ENCODE data around the gene TCEAL4.

TCEAL4 gene

GRCh38 chrX:103585411-103586313 is at the start of gene TCEAL4:
Gene TCEAL4 (plus strand): TSS chrX:103585515. CDS start chrX:103586676, 1,161 bp downstream.
- TF ChIP-seq GATA2 (IDR thresholded peaks at IDR 0.05; ENCODE audit: low read depth, low read length) (no peak), GATA3 (IDR thresholded peaks at IDR 0.05; ENCODE audit: low read depth, low read length) (no peak)

- TF ChIP-seq GATA3 (IDR thresholded peaks at IDR 0.05; ENCODE audit: low read depth, low read length) (no peak), GATA2 (IDR thresholded peaks at IDR 0.05; ENCODE audit: low read depth, low read length) (no peak)
These were observed 49.2 kb upstream of the TCEAL4 start for GRCh38 chrX:103536071-103536470.

- TF ChIP-seq GATA3 (IDR thresholded peaks at IDR 0.05; ENCODE audit: low read depth, low read length), result no peak
- no peak for TF ChIP-seq GATA2 (IDR thresholded peaks at IDR 0.05; ENCODE audit: low read depth, low read length)
These were observed 48.6 kb upstream of the TCEAL4 start for GRCh38 chrX:103536732-103537131.

GRCh38 chrX:103537871-103538387 is 47.4 kb upstream of the TCEAL4 start:
- TF ChIP-seq GATA3 (IDR thresholded peaks at IDR 0.05; ENCODE audit: low read depth, low read length), result no peak
- no peak for TF ChIP-seq GATA2 (IDR thresholded peaks at IDR 0.05; ENCODE audit: low read depth, low read length)

GRCh38 chrX:103538728-103539127 is 46.6 kb upstream of the TCEAL4 start:
- no peak for TF ChIP-seq GATA3 (IDR thresholded peaks at IDR 0.05; ENCODE audit: low read depth, low read length)
- no peak for TF ChIP-seq GATA2 (IDR thresholded peaks at IDR 0.05; ENCODE audit: low read depth, low read length)

GRCh38 chrX:103539695-103540094 is 45.6 kb upstream of the TCEAL4 start:
- TF ChIP-seq GATA2 (IDR thresholded peaks at IDR 0.05; ENCODE audit: low read depth, low read length) (no peak), GATA3 (IDR thresholded peaks at IDR 0.05; ENCODE audit: low read depth, low read length) (no peak)

- TF ChIP-seq GATA3 (IDR thresholded peaks at IDR 0.05; ENCODE audit: low read depth, low read length) (no peak), GATA2 (IDR thresholded peaks at IDR 0.05; ENCODE audit: low read depth, low read length) (no peak)
These were observed 45.2 kb upstream of the TCEAL4 start for GRCh38 chrX:103540145-103540544.

GRCh38 chrX:103549916-103550315 is 35.4 kb upstream of the TCEAL4 start:
- TF ChIP-seq GATA2 (IDR thresholded peaks at IDR 0.05; ENCODE audit: low read depth, low read length) (no peak), GATA3 (IDR thresholded peaks at IDR 0.05; ENCODE audit: low read depth, low read length) (no peak)

- TF ChIP-seq GATA2 (IDR thresholded peaks at IDR 0.05; ENCODE audit: low read depth, low read length) (no peak), GATA3 (IDR thresholded peaks at IDR 0.05; ENCODE audit: low read depth, low read length) (no peak)
These were observed 34.8 kb upstream of the TCEAL4 start for GRCh38 chrX:103550415-103551051.

- TF ChIP-seq GATA3 (IDR thresholded peaks at IDR 0.05; ENCODE audit: low read depth, low read length) (no peak), GATA2 (IDR thresholded peaks at IDR 0.05; ENCODE audit: low read depth, low read length) (no peak)
These were observed 33.1 kb upstream of the TCEAL4 start for GRCh38 chrX:103552236-103552635.

- no peak for TF ChIP-seq GATA3 (IDR thresholded peaks at IDR 0.05; ENCODE audit: low read depth, low read length)
- TF ChIP-seq GATA2 (IDR thresholded peaks at IDR 0.05; ENCODE audit: low read depth, low read length), result no peak
These were observed 30.5 kb upstream of the TCEAL4 start for GRCh38 chrX:103554687-103555424.

GRCh38 chrX:103556963-103557612 is 28.2 kb upstream of the TCEAL4 start:
- TF ChIP-seq GATA3 (IDR thresholded peaks at IDR 0.05; ENCODE audit: low read depth, low read length), result no peak
- TF ChIP-seq GATA2 (IDR thresholded peaks at IDR 0.05; ENCODE audit: low read depth, low read length), result no peak

GRCh38 chrX:103560256-103560655 is 25.1 kb upstream of the TCEAL4 start:
- no peak for TF ChIP-seq GATA3 (IDR thresholded peaks at IDR 0.05; ENCODE audit: low read depth, low read length)
- TF ChIP-seq GATA2 (IDR thresholded peaks at IDR 0.05; ENCODE audit: low read depth, low read length), result no peak

Measured in SH-SY5Y (cell line).